GM19467 (cell line): ENCODE results near the gene ABCD3.
"Not testable (repeated sequence)": the region's sequence is repeated elsewhere in the genome, so short reads cannot be mapped to it uniquely, and the experiment has no call there.

Experiments used
- ATAC-seq: cut with Tn5 transposase; IDR thresholded peaks from one replicate; pipeline ENCODE4 v1.9.1; 2021; ENCODE audit warnings: mild to moderate bottlenecking, moderate library complexity; ENCODE audit not compliant: unreplicated experiment

Gene ABCD3

GRCh38 chr1:94411237-94411636, 7.0 kb upstream of the ABCD3 start:
- ATAC-seq, result peak; percentile 79

- ATAC-seq, result no peak
Measured at GRCh38 chr1:94413311-94413710, 4.9 kb upstream of the ABCD3 start.

GRCh38 chr1:94416901-94417727, 1.1 kb upstream of the ABCD3 start:
- ATAC-seq, result no peak

- no peak for ATAC-seq
Measured at GRCh38 chr1:94417728-94417977, 536 bp upstream of the ABCD3 start.

GRCh38 chr1:94418664-94419655, 771 bp downstream of the ABCD3 start:
- ATAC-seq, result no peak

GRCh38 chr1:94422115-94422820, 4.1 kb downstream of the ABCD3 start:
- no peak for ATAC-seq

- no peak for ATAC-seq
Measured at GRCh38 chr1:94425821-94426484, 7.8 kb downstream of the ABCD3 start.

- ATAC-seq, result not testable (repeated sequence)
Measured at GRCh38 chr1:94426485-94426870, 8.3 kb downstream of the ABCD3 start.

GRCh38 chr1:94428441-94428840, 10.3 kb downstream of the ABCD3 start:
- ATAC-seq, result no peak

GRCh38 chr1:94428927-94429528, 10.8 kb downstream of the ABCD3 start:
- not testable (repeated sequence) for ATAC-seq

- not testable (repeated sequence) for ATAC-seq
Measured at GRCh38 chr1:94430066-94430465, 11.9 kb downstream of the ABCD3 start.

- ATAC-seq, result no peak
Measured at GRCh38 chr1:94433866-94434265, 15.7 kb downstream of the ABCD3 start.

GRCh38 chr1:94434365-94435045, 16.3 kb downstream of the ABCD3 start:
- ATAC-seq, result no peak

GRCh38 chr1:94438692-94439276, 20.6 kb downstream of the ABCD3 start:
- no peak for ATAC-seq

- ATAC-seq, result no peak
Measured at GRCh38 chr1:94440088-94440487, 21.9 kb downstream of the ABCD3 start.

GRCh38 chr1:94443067-94443466, 24.9 kb downstream of the ABCD3 start:
- not testable (repeated sequence) for ATAC-seq

GRCh38 chr1:94444819-94445218, 26.6 kb downstream of the ABCD3 start:
- ATAC-seq, result not testable (repeated sequence)

- ATAC-seq, result not testable (repeated sequence)
Measured at GRCh38 chr1:94445733-94446132, 27.5 kb downstream of the ABCD3 start.

- not testable (repeated sequence) for ATAC-seq
Measured at GRCh38 chr1:94446177-94446576, 28.0 kb downstream of the ABCD3 start.
